H1 (cell line): ENCODE measurements around the gene OR13A1. TPM values are rescaled to one million over a fixed set of nuclear protein-coding genes. Genes with fewer than 3 reads are reported as not detected.
A peak's percentile ranks its signal among the peaks of the same experiment; 100 is the strongest.

Source experiments
- CTCF ChIA-PET: fragments of 300-600 bp; sonication (Branson Sonifier 250); formaldehyde crosslinking; loops from one replicate; lab custom pipeline; 2021; ENCODE audit not compliant: partially characterized antibody; lab: Charles Lee
- POLR2A ChIA-PET: fragments of 300-600 bp; sonication (Branson Sonifier 250); formaldehyde crosslinking; loops from one replicate; lab custom pipeline; 2021; ENCODE audit warnings: inconsistent platforms; ENCODE audit not compliant: partially characterized antibody; lab: Charles Lee
- DNase-seq, 2 experiments: peaks; one replicate each; pipeline versions ENCODE4 v3.0.0 to v3.0.0-alpha.2; 2010 to 2022; ENCODE audit warnings: low spot score in 2 of 2, low read depth in 1 of 2, mixed read lengths in 1 of 2
- FAIRE-seq: peaks from 2 replicates; lab custom pipeline; 2011; peaks lifted over from hg19 to GRCh38; lab: Jason Lieb, UNC
- H2AFZ ChIP-seq: 2 replicates; pipeline ENCODE4 v1.8.1; 2012; ENCODE audit warnings: low read length, inconsistent platforms
- H2AK5ac ChIP-seq: 2 replicates; pipeline ENCODE4 v1.6.1; 2013; ENCODE audit warnings: low read depth, low read length
- H2BK120ac ChIP-seq: replicated peaks from 2 replicates; pipeline ENCODE3; 2013; ENCODE audit warnings: low read depth, low read length, inconsistent platforms
- H2BK12ac ChIP-seq: 2 replicates; pipeline ENCODE4 v1.6.1; 2013; ENCODE audit warnings: low read depth, low read length
- H2BK15ac ChIP-seq: 2 replicates; pipeline ENCODE4 v1.6.1; 2013; ENCODE audit warnings: low read length
- H2BK20ac ChIP-seq: 2 replicates; pipeline ENCODE4 v1.6.1; 2013; ENCODE audit warnings: low read length
- H2BK5ac ChIP-seq: 2 replicates; pipeline ENCODE4 v1.6.1; 2013; ENCODE audit warnings: low read depth, low read length
- H3K14ac ChIP-seq: 2 replicates; pipeline ENCODE4 v1.6.1; 2013; ENCODE audit warnings: inconsistent platforms; ENCODE audit not compliant: insufficient read length
- H3K18ac ChIP-seq: 2 replicates; pipeline ENCODE4 v1.6.1; 2013; ENCODE audit warnings: low read length; ENCODE audit errors: extremely low read depth
- H3K23ac ChIP-seq: 2 replicates; pipeline ENCODE4 v1.6.1; 2013; ENCODE audit warnings: inconsistent platforms; ENCODE audit not compliant: insufficient read length
- H3K23me2 ChIP-seq: 2 replicates; pipeline ENCODE4 v1.6.1; 2013; ENCODE audit warnings: low read depth, low read length
- H3K27ac ChIP-seq: 2 replicates; pipeline ENCODE4 v1.6.1; 2011; ENCODE audit warnings: low read depth, low read length, inconsistent platforms
- H3K27me3 ChIP-seq, 4 experiments: replicated peaks in 1 of 4; 1 replicate in 1 of 4; 2 replicates in 3 of 4; pipeline versions ENCODE4 v1.6.1 to v1.8.1; 2011 to 2013; ENCODE audit warnings: low read length in 3 of 4, mild to moderate bottlenecking in 3 of 4, inconsistent platforms in 2 of 4, mixed read lengths in 2 of 4, moderate library complexity in 1 of 4; ENCODE audit not compliant: control insufficient read depth in 3 of 4, insufficient read depth in 3 of 4; ENCODE audit errors: extremely low read depth in 1 of 4
- H3K36me3 ChIP-seq, 4 experiments: 2 replicates each; pipeline versions ENCODE4 v1.6.1 to v1.8.1; 2011 to 2013; ENCODE audit warnings: mild to moderate bottlenecking in 4 of 4, low read length in 3 of 4, moderate library complexity in 2 of 4, control low read depth in 1 of 4, inconsistent platforms in 1 of 4; ENCODE audit not compliant: insufficient read depth in 4 of 4, control insufficient read depth in 2 of 4
- H3K4ac ChIP-seq: replicated peaks from 2 replicates; pipeline ENCODE3; 2013; ENCODE audit warnings: low read length, low read depth, mixed read lengths, inconsistent platforms; ENCODE audit not compliant: insufficient read length
- H3K4me1 ChIP-seq, 4 experiments: replicated peaks in 1 of 4; 1 replicate in 1 of 4; 2 replicates in 3 of 4; pipeline versions ENCODE4 v1.6.1 to v1.8.1; 2011 to 2013; ENCODE audit warnings: low read length in 3 of 4, inconsistent platforms in 2 of 4, mixed read lengths in 1 of 4; ENCODE audit not compliant: insufficient read depth in 4 of 4, control insufficient read depth in 3 of 4
- H3K4me2 ChIP-seq, 2 experiments: 2 replicates each; pipeline versions ENCODE4 v1.6.1 to v1.8.1; 2011 to 2013; ENCODE audit warnings: low read depth in 2 of 2, low read length in 2 of 2, control low read depth in 1 of 2, inconsistent platforms in 1 of 2, mild to moderate bottlenecking in 1 of 2; ENCODE audit not compliant: insufficient read depth in 1 of 2
- H3K4me3 ChIP-seq, 4 experiments: fragments of 200-600, 300-600 bp in 1 of 4; sonication (generic), shearing (Covaris generic), sonication (Bioruptor Twin) in 1 of 4; 2 replicates each; pipeline versions ENCODE4 v1.5.1 to v1.8.1; 2011 to 2016; ENCODE audit warnings: low read length in 4 of 4, low read depth in 3 of 4, control low read depth in 2 of 4, inconsistent platforms in 2 of 4, mild to moderate bottlenecking in 2 of 4, mixed read lengths in 1 of 4, moderate library complexity in 1 of 4; ENCODE audit not compliant: insufficient read depth in 2 of 4; ENCODE audit errors: extremely low read depth in 1 of 4
- H3K56ac ChIP-seq: replicated peaks from 2 replicates; pipeline ENCODE3; 2013; ENCODE audit warnings: low read depth, mild to moderate bottlenecking, mixed read lengths, low read length, inconsistent platforms; ENCODE audit not compliant: insufficient read length
- H3K79me1 ChIP-seq: 2 replicates; pipeline ENCODE4 v1.6.1; 2013; ENCODE audit warnings: low read depth, low read length, control low read depth
- H3K79me2 ChIP-seq, 2 experiments: 2 replicates each; pipeline versions ENCODE4 v1.6.1 to v1.8.1; 2012 to 2013; ENCODE audit warnings: low read length in 2 of 2, mild to moderate bottlenecking in 2 of 2, inconsistent platforms in 1 of 2; ENCODE audit not compliant: insufficient read depth in 2 of 2, control insufficient read depth in 1 of 2
- H3K9ac ChIP-seq, 4 experiments: replicated peaks in 1 of 4; 1 replicate in 1 of 4; 2 replicates in 3 of 4; pipeline versions ENCODE4 v1.6.1 to v1.8.1; 2011 to 2013; ENCODE audit warnings: low read depth in 3 of 4, low read length in 3 of 4, control low read depth in 2 of 4, mild to moderate bottlenecking in 2 of 4, moderate library complexity in 2 of 4, inconsistent platforms in 1 of 4; ENCODE audit errors: extremely low read depth in 1 of 4
- H3K9me3 ChIP-seq, 2 experiments: 2 replicates each; pipeline versions ENCODE4 v1.6.1 to v1.8.1; 2012 to 2013; ENCODE audit warnings: mild to moderate bottlenecking in 2 of 2, moderate library complexity in 2 of 2, control low read depth in 1 of 2, inconsistent platforms in 1 of 2, low read depth in 1 of 2, low read length in 1 of 2, mixed read lengths in 1 of 2; ENCODE audit not compliant: insufficient read depth in 2 of 2
- H4K20me1 ChIP-seq, 2 experiments: replicated peaks in 1 of 2; 2 replicates each; pipeline versions ENCODE3 to v1.8.1; 2011 to 2013; ENCODE audit warnings: inconsistent platforms in 2 of 2, low read length in 2 of 2, mild to moderate bottlenecking in 1 of 2; ENCODE audit not compliant: insufficient read depth in 2 of 2, control insufficient read depth in 1 of 2
- H4K5ac ChIP-seq: 2 replicates; pipeline ENCODE4 v1.6.1; 2013; ENCODE audit warnings: low read length, low read depth, mixed read lengths, inconsistent platforms; ENCODE audit not compliant: insufficient read length
- H4K8ac ChIP-seq: 2 replicates; pipeline ENCODE4 v1.8.0; 2013; ENCODE audit warnings: mild to moderate bottlenecking, moderate library complexity, low read length, inconsistent platforms; ENCODE audit not compliant: insufficient read depth; ENCODE audit errors: extremely low read depth
- H4K91ac ChIP-seq: replicated peaks from 2 replicates; pipeline ENCODE3; 2013; ENCODE audit warnings: low read length, mixed read lengths, inconsistent platforms; ENCODE audit not compliant: insufficient read length
- ATF2 ChIP-seq: IDR thresholded peaks from 2 replicates; pipeline ENCODE4 v1.6.1; 2012; ENCODE audit warnings: low read length, inconsistent platforms
- ATF3 ChIP-seq: IDR thresholded peaks from 2 replicates; pipeline ENCODE4 v1.6.1; 2011; ENCODE audit warnings: low read depth, mild to moderate bottlenecking, low read length; ENCODE audit not compliant: insufficient read depth
- CEBPB ChIP-seq: IDR thresholded peaks from 2 replicates; pipeline ENCODE4 v1.6.1; 2012; ENCODE audit warnings: low read depth, low read length
- EP300 ChIP-seq, 2 experiments: IDR thresholded peaks; 1 replicate in 1 of 2; 2 replicates in 1 of 2; pipeline ENCODE4 v1.6.1; 2011 to 2012; ENCODE audit warnings: low read depth in 2 of 2, low read length in 2 of 2, mild to moderate bottlenecking in 2 of 2, borderline replicate concordance in 1 of 2, inconsistent platforms in 1 of 2, moderate library complexity in 1 of 2
- HDAC6 ChIP-seq: IDR thresholded peaks from one replicate; pipeline ENCODE4 v1.7.1; 2012; ENCODE audit warnings: low read depth, mild to moderate bottlenecking, inconsistent platforms, low read length, moderate library complexity
- RXRA ChIP-seq: IDR thresholded peaks from 2 replicates; pipeline ENCODE4 v1.6.1; 2011; ENCODE audit warnings: low read depth, mild to moderate bottlenecking, low read length, moderate library complexity; ENCODE audit not compliant: insufficient read depth
- WGBS, 2 experiments: shearing (Covaris generic) in 1 of 2; methylation state at CpG; one replicate each; pipeline versions ENCODE4 v1.1.6 to v1.1.7; 2013 to 2015; ENCODE audit warnings: low lambda C conversion rate in 2 of 2, mixed read lengths in 2 of 2, inconsistent platforms in 1 of 2, low coverage in 1 of 2, missing lambda C conversion rate in 1 of 2; ENCODE audit not compliant: insufficient replicate concordance in 2 of 2, insufficient coverage in 1 of 2, insufficient read length in 1 of 2; ENCODE audit errors: extremely low coverage in 1 of 2, missing lambda C conversion rate in 1 of 2; 5-methylcytosine and 5-hydroxymethylcytosine counted together
- polyA plus RNA-seq, 7 experiments: library from polyadenylated mRNA; depleted of rRNA in 3 of 7; stranded (reverse) in 5 of 7; unstranded in 2 of 7; fragments of >200 nt in 5 of 7; fragments of 200-250 nt in 2 of 7; gene quantifications; 1 replicate in 5 of 7; 2 replicates in 1 of 7; 4 replicates in 1 of 7; pipeline versions ENCODE4 v1.2.1 to v1.2.3, GENCODE V29; 2011 to 2013; ENCODE audit warnings: missing spikeins in 2 of 7, mixed read lengths in 2 of 7
- total RNA-seq: library from RNA; stranded (reverse); fragmentation: NEBNext Ultra II Directional; extraction: Animal tissue kit (Norgen Biotek cat#: 25700); gene quantifications from 2 replicates; pipeline ENCODE4 v1.2.1, GENCODE V29; 2021

Gene OR13A1
- total and polyA plus RNA-seq, 2 of the 8 experiments (the other 6 are each of a cell fraction or from before 2014, with no cell fraction given), result 0.53 TPM; not detected in 1

DNA sequence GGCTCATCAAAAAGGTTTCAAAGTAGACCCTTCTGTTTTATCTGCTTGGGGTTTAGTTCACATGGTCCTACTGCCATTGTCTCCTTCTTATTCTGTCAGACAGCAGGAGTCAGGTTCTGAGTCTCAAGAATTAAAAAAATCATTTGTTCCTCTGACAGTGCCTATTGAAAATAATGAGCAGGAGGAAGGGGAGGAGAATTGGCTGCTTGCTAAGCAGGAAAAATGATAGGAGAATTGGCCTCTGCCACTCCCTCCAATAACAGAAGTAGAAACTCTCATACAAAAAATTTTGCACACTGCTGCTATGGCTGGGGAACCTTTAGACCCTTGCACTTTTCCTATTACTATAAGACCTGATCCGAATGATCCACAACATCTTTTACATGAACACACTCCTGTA is 35.7 kb downstream of the OR13A1 start:
- H3K27ac ChIP-seq, result no peak overlapping the region
- no peak for TF ChIP-seq ATF2
- no peak for TF ChIP-seq EP300 (IDR thresholded peaks at IDR 0.05; ENCODE audit: borderline replicate concordance in 1 of 2, low read depth in 2 of 2, low read length in 2 of 2)
- no peak for TF ChIP-seq CEBPB
- TF ChIP-seq RXRA, result no peak
- TF ChIP-seq HDAC6, result no peak
- no peak for TF ChIP-seq ATF3

More for the DNA sequence above, 35.7 kb downstream of the OR13A1 start:
- Histone ChIP-seq H4K5ac (no peak overlapping the region), H3K23ac (no peak overlapping the region), H3K4ac (no peak overlapping the region), H3K9me3 (no peaks in the 10 kb centered on the region), H3K18ac (no peak overlapping the region), H3K4me1 (peaks cover 0 to 10% (median 7%) of the 10 kb centered on the region in 4 experiments; a peak in 4 of 7 replicates), H3K9ac (no peak overlapping the region), H3K4me3 (no peak overlapping the region), H2BK15ac (no peak overlapping the region), H3K79me1 (no peaks in the 10 kb centered on the region), H3K27me3 (no peaks in the 10 kb centered on the region), H4K20me1 (no peaks in the 10 kb centered on the region), H2BK12ac (no peak overlapping the region), H2BK120ac (no peak overlapping the region), H3K36me3 (no peaks in the 10 kb centered on the region), H2AK5ac (no peak overlapping the region), H4K91ac (no peak overlapping the region), H2BK20ac (no peak overlapping the region), H3K14ac (no peak overlapping the region), H2AFZ (0 out of 2 replicates have a peak overlapping the region, but pooled peaks have one; percentile 47), H3K4me2 (no peak overlapping the region), H3K23me2 (no peaks in the 10 kb centered on the region), H3K56ac (no peak overlapping the region), H3K79me2 (no peaks in the 10 kb centered on the region), H2BK5ac (no peak overlapping the region), H4K8ac (no peak overlapping the region)
- WGBS, 2 experiments, result 95% methylated on average over 1 of the region's 1 CpG; no CpG with 5 or more reads in 1 of the 2 experiments
- DNase-seq, result no peak
- ChIA-PET POLR2A (no interaction called here), CTCF (no interaction called here)
- no peak for FAIRE-seq
